ENCODE measurements around the gene SLC39A11. TPM values are rescaled to one million over a fixed set of nuclear protein-coding genes. Genes with fewer than 3 reads are reported as not detected.
A peak's percentile ranks its signal among the peaks of the same experiment; 100 is the strongest.

Gene SLC39A11
- total and polyA plus RNA-seq, 2 of the 13 experiments (the other 11 are each of a cell fraction or from before 2014, with no cell fraction given), result 17.2 to 31.5 TPM

GRCh38 chr17:72733619-72734282 lies 358.7 kb downstream of the SLC39A11 start (continued):
- TF ChIP-seq ZNF670 (CRISPR knock-in tag; IDR thresholded peaks at IDR 0.05; ENCODE audit: borderline replicate concordance) (no peak), CBX5 (CRISPR knock-in tag; IDR thresholded peaks at IDR 0.05; ENCODE audit: borderline replicate concordance) (no peak), GABPB1 (CRISPR knock-in tag; IDR thresholded peaks at IDR 0.05) (no peak), MZF1 (CRISPR knock-in tag; IDR thresholded peaks at IDR 0.05; ENCODE audit: borderline replicate concordance) (no peak), BCL6 (CRISPR knock-in tag; IDR thresholded peaks at IDR 0.05) (peak; percentile 40; the same call in 1 of the 2 replicates), ZNF619 (CRISPR knock-in tag; IDR thresholded peaks at IDR 0.05) (0 out of 2 replicates have a peak, but pooled peaks have one; percentile 47), SOX5 (CRISPR knock-in tag; IDR thresholded peaks at IDR 0.05; ENCODE audit: borderline replicate concordance) (0 out of 2 replicates have a peak, but pooled peaks have one; percentile 22), NONO (IDR thresholded peaks at IDR 0.05) (no peak), NONO (CRISPR knock-in tag; conservative IDR thresholded peaks at IDR 0.05) (0 out of 2 replicates have a peak, but pooled peaks have one; percentile 39), ZNF558 (CRISPR knock-in tag; IDR thresholded peaks at IDR 0.05; ENCODE audit: borderline replicate concordance) (no peak), ZNF672 (CRISPR knock-in tag; IDR thresholded peaks at IDR 0.05) (no peak), ZNF841 (CRISPR knock-in tag; IDR thresholded peaks at IDR 0.05; ENCODE audit: borderline replicate concordance) (no peak), ZNF34 (CRISPR knock-in tag; IDR thresholded peaks at IDR 0.05; ENCODE audit: borderline replicate concordance) (no peak), PAWR (CRISPR knock-in tag; IDR thresholded peaks at IDR 0.05; ENCODE audit: borderline replicate concordance) (no peak), NR2F1 (CRISPR knock-in tag; IDR thresholded peaks at IDR 0.05) (peak in 1 of 2 experiments; percentile 56; a peak in 1 of 4 replicates), ZNF205 (CRISPR knock-in tag; IDR thresholded peaks at IDR 0.05) (no peak), SIX1 (CRISPR knock-in tag; IDR thresholded peaks at IDR 0.05; ENCODE audit: borderline replicate concordance) (no peak), ZBTB38 (CRISPR knock-in tag; IDR thresholded peaks at IDR 0.05) (no peak), WIZ (CRISPR knock-in tag; IDR thresholded peaks at IDR 0.05) (no peak), NCOA2 (CRISPR knock-in tag; IDR thresholded peaks at IDR 0.05) (0 out of 2 replicates have a peak, but pooled peaks have one; percentile 24), HDAC6 (IDR thresholded peaks at IDR 0.05; ENCODE audit: low read depth, low read length) (no peak), ZFP1 (CRISPR knock-in tag; IDR thresholded peaks at IDR 0.05) (no peak), THYN1 (CRISPR knock-in tag; IDR thresholded peaks at IDR 0.05; ENCODE audit: borderline replicate concordance, low read depth) (no peak), EP300 (IDR thresholded peaks at IDR 0.05; ENCODE audit: low read depth in 2 of 2, low read length in 2 of 2) (no peak), EP300 (CRISPR knock-in tag; IDR thresholded peaks at IDR 0.05; ENCODE audit: borderline replicate concordance) (no peak)
- TF ChIP-seq, protein P1, sequence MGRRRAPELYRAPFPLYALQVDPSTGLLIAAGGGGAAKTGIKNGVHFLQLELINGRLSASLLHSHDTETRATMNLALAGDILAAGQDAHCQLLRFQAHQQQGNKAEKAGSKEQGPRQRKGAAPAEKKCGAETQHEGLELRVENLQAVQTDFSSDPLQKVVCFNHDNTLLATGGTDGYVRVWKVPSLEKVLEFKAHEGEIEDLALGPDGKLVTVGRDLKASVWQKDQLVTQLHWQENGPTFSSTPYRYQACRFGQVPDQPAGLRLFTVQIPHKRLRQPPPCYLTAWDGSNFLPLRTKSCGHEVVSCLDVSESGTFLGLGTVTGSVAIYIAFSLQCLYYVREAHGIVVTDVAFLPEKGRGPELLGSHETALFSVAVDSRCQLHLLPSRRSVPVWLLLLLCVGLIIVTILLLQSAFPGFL (CRISPR knock-in tag; IDR thresholded peaks at IDR 0.05), result no peak
- TF ChIP-seq, protein P2, sequence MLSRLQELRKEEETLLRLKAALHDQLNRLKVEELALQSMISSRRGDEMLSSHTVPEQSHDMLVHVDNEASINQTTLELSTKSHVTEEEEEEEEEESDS (CRISPR knock-in tag; IDR thresholded peaks at IDR 0.05; ENCODE audit: borderline replicate concordance), result no peak
- TF ChIP-seq, protein P3, sequence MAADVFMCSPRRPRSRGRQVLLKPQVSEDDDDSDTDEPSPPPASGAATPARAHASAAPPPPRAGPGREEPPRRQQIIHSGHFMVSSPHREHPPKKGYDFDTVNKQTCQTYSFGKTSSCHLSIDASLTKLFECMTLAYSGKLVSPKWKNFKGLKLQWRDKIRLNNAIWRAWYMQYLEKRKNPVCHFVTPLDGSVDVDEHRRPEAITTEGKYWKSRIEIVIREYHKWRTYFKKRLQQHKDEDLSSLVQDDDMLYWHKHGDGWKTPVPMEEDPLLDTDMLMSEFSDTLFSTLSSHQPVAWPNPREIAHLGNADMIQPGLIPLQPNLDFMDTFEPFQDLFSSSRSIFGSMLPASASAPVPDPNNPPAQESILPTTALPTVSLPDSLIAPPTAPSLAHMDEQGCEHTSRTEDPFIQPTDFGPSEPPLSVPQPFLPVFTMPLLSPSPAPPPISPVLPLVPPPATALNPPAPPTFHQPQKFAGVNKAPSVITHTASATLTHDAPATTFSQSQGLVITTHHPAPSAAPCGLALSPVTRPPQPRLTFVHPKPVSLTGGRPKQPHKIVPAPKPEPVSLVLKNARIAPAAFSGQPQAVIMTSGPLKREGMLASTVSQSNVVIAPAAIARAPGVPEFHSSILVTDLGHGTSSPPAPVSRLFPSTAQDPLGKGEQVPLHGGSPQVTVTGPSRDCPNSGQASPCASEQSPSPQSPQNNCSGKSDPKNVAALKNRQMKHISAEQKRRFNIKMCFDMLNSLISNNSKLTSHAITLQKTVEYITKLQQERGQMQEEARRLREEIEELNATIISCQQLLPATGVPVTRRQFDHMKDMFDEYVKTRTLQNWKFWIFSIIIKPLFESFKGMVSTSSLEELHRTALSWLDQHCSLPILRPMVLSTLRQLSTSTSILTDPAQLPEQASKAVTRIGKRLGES (CRISPR knock-in tag; IDR thresholded peaks at IDR 0.05; ENCODE audit: borderline replicate concordance), result no peak

Data from HepG2 (cell line).